SK-N-SH treated with all-trans-retinoic acid at 6 μM for 48 hours (cell line): ENCODE results near the gene MAPK12.

Experiments
- ATAC-seq: fragments of 200-7000 bp; cut with Tn5 transposase; 3 replicates; pipeline ENCODE4 v1.9.1; 2020; ENCODE audit warnings: mild to moderate bottlenecking, moderate library complexity
- ARNTL ChIP-seq: fragments of 450-650 bp; formaldehyde crosslinking; IDR thresholded peaks from 2 replicates; pipeline ENCODE4 v1.5.0; 2020; ENCODE audit warnings: low read depth, mild to moderate bottlenecking, moderate library complexity, borderline replicate concordance
- BACH2 ChIP-seq: fragments of 250-450 bp; sonication (Bioruptor Pico); IDR thresholded peaks from 2 replicates; pipeline ENCODE4 v1.9.0; 2021; ENCODE audit warnings: mild to moderate bottlenecking, borderline replicate concordance
- CREB5 ChIP-seq: fragments of 250-450 bp; sonication (Bioruptor Pico); IDR thresholded peaks from 2 replicates; pipeline ENCODE4 v1.5.1; 2020; ENCODE audit warnings: low read depth, mild to moderate bottlenecking, moderate library complexity
- CSDC2 ChIP-seq: fragments of 250-450 bp; sonication (Bioruptor Pico); IDR thresholded peaks from 2 replicates; pipeline ENCODE4 v1.5.0; 2020; ENCODE audit warnings: mild to moderate bottlenecking, moderate library complexity
- CSRNP3 ChIP-seq: fragments of 250-450 bp; sonication (Bioruptor Pico); IDR thresholded peaks from 2 replicates; pipeline ENCODE4 v1.5.1; 2021; ENCODE audit warnings: mild to moderate bottlenecking, moderate library complexity
- ESRRG ChIP-seq: fragments of 250-450 bp; sonication (Bioruptor Pico); IDR thresholded peaks from 2 replicates; pipeline ENCODE4 v1.6.1; 2021; ENCODE audit warnings: mild to moderate bottlenecking
- GLIS3 ChIP-seq: fragments of 250-450 bp; sonication (Bioruptor Pico); IDR thresholded peaks from 2 replicates; pipeline ENCODE4 v1.5.0; 2020; ENCODE audit warnings: mild to moderate bottlenecking, moderate library complexity
- ISL1 ChIP-seq: fragments of 250-450 bp; sonication (Bioruptor Pico); IDR thresholded peaks from 2 replicates; pipeline ENCODE4 v2.1.2; 2022; ENCODE audit warnings: mild to moderate bottlenecking, moderate library complexity
- OSR1 ChIP-seq: fragments of 250-450 bp; sonication (Bioruptor Pico); IDR thresholded peaks from 2 replicates; pipeline ENCODE4 v1.8.0; 2022; ENCODE audit warnings: moderate library complexity, mild to moderate bottlenecking, inconsistent platforms
- PATZ1 ChIP-seq: fragments of 250-450 bp; sonication (Bioruptor Pico); IDR thresholded peaks from 2 replicates; pipeline ENCODE4 v1.8.0; 2020; ENCODE audit warnings: mild to moderate bottlenecking, moderate library complexity, borderline replicate concordance
- POU6F1 ChIP-seq: fragments of 250-450 bp; sonication (Bioruptor Pico); IDR thresholded peaks from 2 replicates; pipeline ENCODE4 v1.8.0; 2021; ENCODE audit warnings: low read depth, mild to moderate bottlenecking, moderate library complexity, borderline replicate concordance
- PPARA ChIP-seq: fragments of 250-450 bp; sonication (Bioruptor Pico); IDR thresholded peaks from 2 replicates; pipeline ENCODE4 v1.5.0; 2020; ENCODE audit warnings: mild to moderate bottlenecking, borderline replicate concordance
- RARB ChIP-seq: fragments of 250-450 bp; sonication (Bioruptor Pico); IDR thresholded peaks from 2 replicates; pipeline ENCODE4 v1.8.0; 2021; ENCODE audit warnings: mild to moderate bottlenecking, moderate library complexity
- SNAI2 ChIP-seq: fragments of 250-450 bp; sonication (Bioruptor Pico); IDR thresholded peaks from 2 replicates; pipeline ENCODE4 v1.5.0; 2020; ENCODE audit warnings: mild to moderate bottlenecking, moderate library complexity
- TCF4 ChIP-seq: fragments of 250-450 bp; sonication (Bioruptor Pico); IDR thresholded peaks from 2 replicates; pipeline ENCODE4 v1.8.0; 2021; ENCODE audit warnings: mild to moderate bottlenecking, moderate library complexity, borderline replicate concordance
- TOX ChIP-seq: fragments of 250-450 bp; sonication (Bioruptor Pico); IDR thresholded peaks from 2 replicates; pipeline ENCODE4 v1.8.0; 2021; ENCODE audit warnings: mild to moderate bottlenecking, moderate library complexity, borderline replicate concordance
- TSHZ2 ChIP-seq: fragments of 250-450 bp; sonication (Bioruptor Pico); IDR thresholded peaks from 2 replicates; pipeline ENCODE4 v1.5.0; 2020; ENCODE audit warnings: mild to moderate bottlenecking, moderate library complexity
- ZC3H10 ChIP-seq: fragments of 250-450 bp; sonication (Bioruptor Pico); IDR thresholded peaks from 2 replicates; pipeline ENCODE4 v1.5.1; 2021; ENCODE audit warnings: mild to moderate bottlenecking, moderate library complexity
- ZFP3 ChIP-seq: fragments of 250-450 bp; sonication (Bioruptor Pico); IDR thresholded peaks from 2 replicates; pipeline ENCODE4 v1.5.0; 2020; ENCODE audit warnings: mild to moderate bottlenecking, moderate library complexity
- ZFP30 ChIP-seq: fragments of 450-650 bp; formaldehyde crosslinking; IDR thresholded peaks from 2 replicates; pipeline ENCODE4 v1.5.0; 2022; ENCODE audit warnings: mild to moderate bottlenecking, moderate library complexity
- ZNF565 ChIP-seq: fragments of 450-650 bp; formaldehyde crosslinking; conservative IDR thresholded peaks from 2 replicates; pipeline ENCODE4 v1.5.0; 2020; ENCODE audit warnings: low read depth, mild to moderate bottlenecking, moderate library complexity
- ZNF70 ChIP-seq: fragments of 450-650 bp; formaldehyde crosslinking; IDR thresholded peaks from 2 replicates; pipeline ENCODE4 v1.5.0; 2020; ENCODE audit warnings: mild to moderate bottlenecking, moderate library complexity
- ZNF8 ChIP-seq: fragments of 450-650 bp; formaldehyde crosslinking; IDR thresholded peaks from 2 replicates; pipeline ENCODE4 v1.5.0; 2020; ENCODE audit warnings: mild to moderate bottlenecking, moderate library complexity

Gene MAPK12

GRCh38 chr22:50229370-50229769 lies 32.1 kb downstream of the MAPK12 start:
- no peak for ATAC-seq

GRCh38 chr22:50228366-50228765 lies 33.1 kb downstream of the MAPK12 start:
- ATAC-seq = no peak
- TF ChIP-seq TCF4 (CRISPR knock-in tag) (no peak), ISL1 (CRISPR knock-in tag) (no peak), ZFP3 (CRISPR knock-in tag) (no peak), GLIS3 (no peak), CSDC2 (CRISPR knock-in tag) (no peak), TOX (CRISPR knock-in tag) (no peak), CREB5 (CRISPR knock-in tag) (no peak), ARNTL (CRISPR knock-in tag) (no peak), ESRRG (no peak), RARB (no peak), ZFP30 (no peak), ZC3H10 (CRISPR knock-in tag) (no peak), OSR1 (CRISPR knock-in tag) (no peak), SNAI2 (no peak), ZNF70 (no peak), PATZ1 (CRISPR knock-in tag) (no peak), ZNF8 (CRISPR knock-in tag) (no peak), ZNF565 (no peak)

More at GRCh38 chr22:50229370-50229769, 32.1 kb downstream of the MAPK12 start:
- no peak for TF ChIP-seq ISL1 (CRISPR knock-in tag)
- no peak for TF ChIP-seq ZNF8 (CRISPR knock-in tag)
- TF ChIP-seq BACH2 (CRISPR knock-in tag) = no peak
- TF ChIP-seq ZC3H10 (CRISPR knock-in tag) = no peak
- TF ChIP-seq CREB5 (CRISPR knock-in tag) = no peak
- TF ChIP-seq PPARA (CRISPR knock-in tag) = no peak
- TF ChIP-seq OSR1 (CRISPR knock-in tag) = no peak
- TF ChIP-seq ZNF565 = no peak
- TF ChIP-seq SNAI2 = no peak

- no peak for TF ChIP-seq TSHZ2
- no peak for ATAC-seq
Measured at GRCh38 chr22:50227579-50228215, 33.8 kb downstream of the MAPK12 start.

- TF ChIP-seq TCF4 (CRISPR knock-in tag) (no peak), ZNF70 (no peak), GLIS3 (no peak), BACH2 (CRISPR knock-in tag) (no peak), ZFP30 (no peak), CSRNP3 (CRISPR knock-in tag) (no peak), RARB (no peak), ESRRG (no peak), ZC3H10 (CRISPR knock-in tag) (no peak), ZNF8 (CRISPR knock-in tag) (no peak), ARNTL (CRISPR knock-in tag) (no peak), PPARA (CRISPR knock-in tag) (no peak), CREB5 (CRISPR knock-in tag) (no peak), ZFP3 (CRISPR knock-in tag) (no peak), POU6F1 (CRISPR knock-in tag) (no peak), SNAI2 (no peak)
- no peak for ATAC-seq
Measured at GRCh38 chr22:50226875-50227165, 34.7 kb downstream of the MAPK12 start.
